Type B pancreatic cell (in vitro differentiated cells): ENCODE measurements around the gene CYSRT1. TPM values are rescaled to one million over a fixed set of nuclear protein-coding genes. Genes with fewer than 3 reads are reported as not detected.

ENCODE experiments used
- DNase-seq: peaks from one replicate; pipeline ENCODE4 v3.0.0; 2021; ENCODE audit warnings: mixed read lengths; ENCODE audit not compliant: unreplicated experiment; ENCODE audit errors: extremely low spot score
- H3K27ac Mint-ChIP-seq: 2 replicates; pipeline ENCODE4 v1.8.0; 2021; ENCODE audit warnings: mild to moderate bottlenecking, mixed read lengths
- H3K27me3 Mint-ChIP-seq: 2 replicates; pipeline ENCODE4 v1.8.0; 2021; ENCODE audit warnings: mixed read lengths
- H3K36me3 Mint-ChIP-seq: 2 replicates; pipeline ENCODE4 v1.8.0; 2021; ENCODE audit warnings: mixed read lengths
- H3K4me1 Mint-ChIP-seq: one replicate; pipeline ENCODE4 v1.8.0; 2021; ENCODE audit warnings: mixed read lengths; ENCODE audit not compliant: unreplicated experiment
- H3K4me3 Mint-ChIP-seq: 2 replicates; pipeline ENCODE4 v1.8.0; 2021; ENCODE audit warnings: mild to moderate bottlenecking, mixed read lengths
- H3K9me3 Mint-ChIP-seq: 2 replicates; pipeline ENCODE4 v1.8.0; 2021; ENCODE audit warnings: mixed read lengths
- CTCF ChIP-seq: fragments of 200-600 bp; sonication (generic); conservative IDR thresholded peaks from 2 replicates; pipeline ENCODE4 v1.5.0; 2021; ENCODE audit warnings: antibody characterized with exemption, mild to moderate bottlenecking
- total RNA-seq: library from RNA; stranded (reverse); gene quantifications from 2 replicates; pipeline ENCODE4 v1.2.1, GENCODE V29; 2021; ENCODE audit warnings: low replicate concordance

Gene CYSRT1
- total RNA-seq, 1 donor from 2014 or later: 1.5 TPM

DNA sequence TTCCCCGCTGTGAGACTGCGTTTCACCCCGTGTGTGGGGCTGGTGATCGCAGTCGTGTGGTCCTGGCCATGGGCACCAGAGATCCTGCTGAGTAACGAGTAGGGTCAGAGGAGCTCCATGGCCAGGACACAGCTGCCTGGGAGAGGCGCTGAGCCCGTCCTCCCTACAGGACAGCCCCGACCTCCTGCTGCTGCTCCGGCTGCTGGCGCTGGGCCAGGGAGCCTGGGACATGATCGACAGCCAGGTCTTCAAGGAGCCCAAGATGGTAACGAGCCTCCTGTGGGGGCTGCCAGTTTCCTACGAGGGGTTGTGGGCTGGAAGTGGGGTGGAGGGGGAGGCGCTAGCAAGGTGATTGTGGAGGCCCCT is 41.2 kb downstream of the CYSRT1 start:
- TF ChIP-seq CTCF: no peak
- H3K4me3 Mint-ChIP-seq: no peak overlapping the region
- no peak for DNase-seq
- H3K36me3 Mint-ChIP-seq: no peaks in the 10 kb centered on the region
- no peaks in the 10 kb centered on the region for H3K4me1 Mint-ChIP-seq
- no peak overlapping the region for H3K27ac Mint-ChIP-seq
- H3K27me3 Mint-ChIP-seq: no peaks in the 10 kb centered on the region
- H3K9me3 Mint-ChIP-seq: no peaks in the 10 kb centered on the region

- no peaks in the 10 kb centered on the region for H3K36me3 Mint-ChIP-seq
Observed at GRCh38 chr9:137266585-137267453, 41.8 kb downstream of the CYSRT1 start.

DNA sequence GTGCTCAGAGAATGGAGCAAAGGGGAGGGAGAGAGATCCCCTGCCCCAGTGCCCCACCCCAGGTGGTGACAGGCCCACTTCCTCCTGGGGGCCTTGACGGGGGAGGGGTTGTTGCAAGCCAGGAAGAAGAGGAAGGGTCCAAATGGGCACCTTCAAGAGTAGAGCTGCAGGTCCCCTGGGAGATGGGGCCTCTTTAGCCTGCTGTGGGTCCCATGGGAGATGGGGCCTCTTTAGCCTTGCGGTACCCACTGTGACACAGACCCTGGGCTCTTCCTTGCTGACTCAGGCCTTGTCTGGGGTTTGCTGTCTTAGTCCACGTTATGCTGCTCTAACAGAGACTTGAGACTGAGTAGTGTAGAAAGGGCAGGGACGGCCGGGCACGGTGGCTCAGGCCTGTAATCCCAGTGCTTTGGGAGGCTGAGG is 43.0 kb downstream of the CYSRT1 start:
- H3K27me3 Mint-ChIP-seq: no peaks in the 10 kb centered on the region
- no peaks in the 10 kb centered on the region for H3K4me1 Mint-ChIP-seq
- DNase-seq: no peak
- no peak overlapping the region for H3K27ac Mint-ChIP-seq
- H3K9me3 Mint-ChIP-seq: no peaks in the 10 kb centered on the region
- no peak overlapping the region for H3K4me3 Mint-ChIP-seq
- TF ChIP-seq CTCF: no peak
- no peaks in the 10 kb centered on the region for H3K36me3 Mint-ChIP-seq

More at GRCh38 chr9:137266585-137267453, 41.8 kb downstream of the CYSRT1 start:
- no peak for TF ChIP-seq CTCF
- Mint-ChIP-seq H3K27me3 (no peaks in the 10 kb centered on the region), H3K9me3 (no peaks in the 10 kb centered on the region), H3K4me1 (no peaks in the 10 kb centered on the region), H3K4me3 (no peak overlapping the region), H3K27ac (no peak overlapping the region)
- DNase-seq: no peak

GRCh38 chr9:137268538-137269201 is 43.7 kb downstream of the CYSRT1 start:
- Mint-ChIP-seq H3K36me3 (no peaks in the 10 kb centered on the region), H3K27me3 (no peaks in the 10 kb centered on the region), H3K27ac (peak overlapping the region; percentile 25), H3K4me3 (no peak overlapping the region), H3K4me1 (no peaks in the 10 kb centered on the region), H3K9me3 (no peaks in the 10 kb centered on the region)
- no peak for DNase-seq
- no peak for TF ChIP-seq CTCF

- H3K4me3 Mint-ChIP-seq: no peak overlapping the region
- no peak for DNase-seq
- no peaks in the 10 kb centered on the region for H3K36me3 Mint-ChIP-seq
- no peak for TF ChIP-seq CTCF
- no peak overlapping the region for H3K27ac Mint-ChIP-seq
- no peaks in the 10 kb centered on the region for H3K9me3 Mint-ChIP-seq
- H3K4me1 Mint-ChIP-seq: no peaks in the 10 kb centered on the region
- H3K27me3 Mint-ChIP-seq: no peaks in the 10 kb centered on the region
Observed at GRCh38 chr9:137269231-137269772, 44.3 kb downstream of the CYSRT1 start.
